ENCODE measurements around the gene SLC25A19.

DNA sequence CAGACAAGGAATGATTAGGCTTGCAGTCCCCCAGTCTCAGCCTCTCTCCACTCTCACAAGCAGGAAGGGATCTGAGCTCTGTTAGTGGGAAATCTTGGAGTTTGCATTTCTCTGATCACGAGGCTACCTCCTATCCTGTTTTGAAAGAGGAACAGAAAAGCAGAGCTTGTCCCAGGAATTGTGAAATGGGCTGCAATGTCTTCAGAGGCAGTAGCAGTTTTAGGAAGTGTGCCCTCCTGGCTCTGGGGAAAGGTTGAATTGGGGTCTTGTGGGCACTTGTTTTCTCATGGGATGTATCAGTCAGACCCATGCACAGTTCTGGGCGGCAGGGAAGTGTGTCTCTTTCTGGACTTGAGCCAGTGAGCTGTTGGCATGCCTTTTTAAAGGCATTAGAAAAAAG is 60.9 kb downstream of the SLC25A19 start:
- TF ChIP-seq CTCF (IDR thresholded peaks at IDR 0.05; ENCODE audit: insufficient read depth, low read depth, low read length): no peak
- no peak for TF ChIP-seq EZH2 (IDR thresholded peaks at IDR 0.05; ENCODE audit: insufficient read depth, low read length)
